HL-60 (cell line): ENCODE measurements around the gene KCNMA1.

Experiments
- DNase-seq, 2 experiments: peaks; one replicate each; pipeline ENCODE4 v3.0.0-alpha.2; 2010 to 2020; ENCODE audit warnings: low read depth in 1 of 2, low spot score in 1 of 2
- H3K27ac ChIP-seq: fragments of 250-450 bp; sonication (Bioruptor Pico); replicated peaks from 2 replicates; pipeline ENCODE4 v1.5.1; 2020; ENCODE audit warnings: mild to moderate bottlenecking, moderate library complexity
- H3K27me3 ChIP-seq: fragments of 250-450 bp; sonication (Bioruptor Pico); 2 replicates; pipeline ENCODE4 v1.5.1; 2021; ENCODE audit warnings: mild to moderate bottlenecking, moderate library complexity; ENCODE audit not compliant: insufficient read depth, poor library complexity, severe bottlenecking
- H3K4me3 ChIP-seq: replicated peaks from 2 replicates; pipeline ENCODE4 v1.5.1; 2011; ENCODE audit warnings: mild to moderate bottlenecking, control low read depth, low read length; ENCODE audit not compliant: insufficient read depth
- GABPA ChIP-seq: IDR thresholded peaks from 2 replicates; pipeline ENCODE4 v1.6.1; 2012; ENCODE audit warnings: low read depth
- POLR2AphosphoS5 ChIP-seq: IDR thresholded peaks from 2 replicates; pipeline ENCODE4 v1.6.1; 2012; ENCODE audit warnings: low read depth
- SPI1 ChIP-seq: IDR thresholded peaks from 2 replicates; pipeline ENCODE4 v1.6.1; 2012; ENCODE audit warnings: low read depth, mild to moderate bottlenecking, borderline replicate concordance
- TF ChIP-seq, protein P1 (sequence below): IDR thresholded peaks from 2 replicates; pipeline ENCODE4 v1.6.1; 2012; ENCODE audit warnings: low read depth; ENCODE audit not compliant: insufficient replicate concordance
- TF ChIP-seq, protein P2 (sequence below): IDR thresholded peaks from one replicate; pipeline ENCODE4 v1.5.1; 2011; ENCODE audit warnings: low read length, control low read depth, inconsistent platforms; ENCODE audit not compliant: insufficient read depth

Gene KCNMA1

DNA sequence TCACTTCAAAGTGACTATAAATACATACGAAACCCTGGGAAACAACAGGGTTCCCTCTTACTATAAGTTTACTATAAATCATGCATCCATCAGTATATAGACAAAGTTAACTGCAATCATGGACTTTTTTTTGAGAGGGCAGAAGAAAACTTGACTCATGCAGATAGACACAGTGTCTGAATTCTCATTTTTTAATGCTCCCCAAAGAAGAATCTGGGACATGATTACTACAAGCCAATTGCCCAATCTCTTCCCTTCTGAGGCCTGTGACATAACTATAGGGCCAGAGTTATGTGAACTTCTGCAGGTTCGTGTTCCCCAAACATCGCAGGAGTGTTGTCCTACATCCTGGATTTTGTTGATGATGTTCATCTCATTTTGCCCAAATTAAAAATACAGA is 376.5 kb downstream of the KCNMA1 start:
- TF ChIP-seq, protein P1, sequence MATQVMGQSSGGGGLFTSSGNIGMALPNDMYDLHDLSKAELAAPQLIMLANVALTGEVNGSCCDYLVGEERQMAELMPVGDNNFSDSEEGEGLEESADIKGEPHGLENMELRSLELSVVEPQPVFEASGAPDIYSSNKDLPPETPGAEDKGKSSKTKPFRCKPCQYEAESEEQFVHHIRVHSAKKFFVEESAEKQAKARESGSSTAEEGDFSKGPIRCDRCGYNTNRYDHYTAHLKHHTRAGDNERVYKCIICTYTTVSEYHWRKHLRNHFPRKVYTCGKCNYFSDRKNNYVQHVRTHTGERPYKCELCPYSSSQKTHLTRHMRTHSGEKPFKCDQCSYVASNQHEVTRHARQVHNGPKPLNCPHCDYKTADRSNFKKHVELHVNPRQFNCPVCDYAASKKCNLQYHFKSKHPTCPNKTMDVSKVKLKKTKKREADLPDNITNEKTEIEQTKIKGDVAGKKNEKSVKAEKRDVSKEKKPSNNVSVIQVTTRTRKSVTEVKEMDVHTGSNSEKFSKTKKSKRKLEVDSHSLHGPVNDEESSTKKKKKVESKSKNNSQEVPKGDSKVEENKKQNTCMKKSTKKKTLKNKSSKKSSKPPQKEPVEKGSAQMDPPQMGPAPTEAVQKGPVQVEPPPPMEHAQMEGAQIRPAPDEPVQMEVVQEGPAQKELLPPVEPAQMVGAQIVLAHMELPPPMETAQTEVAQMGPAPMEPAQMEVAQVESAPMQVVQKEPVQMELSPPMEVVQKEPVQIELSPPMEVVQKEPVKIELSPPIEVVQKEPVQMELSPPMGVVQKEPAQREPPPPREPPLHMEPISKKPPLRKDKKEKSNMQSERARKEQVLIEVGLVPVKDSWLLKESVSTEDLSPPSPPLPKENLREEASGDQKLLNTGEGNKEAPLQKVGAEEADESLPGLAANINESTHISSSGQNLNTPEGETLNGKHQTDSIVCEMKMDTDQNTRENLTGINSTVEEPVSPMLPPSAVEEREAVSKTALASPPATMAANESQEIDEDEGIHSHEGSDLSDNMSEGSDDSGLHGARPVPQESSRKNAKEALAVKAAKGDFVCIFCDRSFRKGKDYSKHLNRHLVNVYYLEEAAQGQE, result no peak
- TF ChIP-seq POLR2AphosphoS5 (no peak), GABPA (no peak), SPI1 (no peak)
- TF ChIP-seq, protein P2, sequence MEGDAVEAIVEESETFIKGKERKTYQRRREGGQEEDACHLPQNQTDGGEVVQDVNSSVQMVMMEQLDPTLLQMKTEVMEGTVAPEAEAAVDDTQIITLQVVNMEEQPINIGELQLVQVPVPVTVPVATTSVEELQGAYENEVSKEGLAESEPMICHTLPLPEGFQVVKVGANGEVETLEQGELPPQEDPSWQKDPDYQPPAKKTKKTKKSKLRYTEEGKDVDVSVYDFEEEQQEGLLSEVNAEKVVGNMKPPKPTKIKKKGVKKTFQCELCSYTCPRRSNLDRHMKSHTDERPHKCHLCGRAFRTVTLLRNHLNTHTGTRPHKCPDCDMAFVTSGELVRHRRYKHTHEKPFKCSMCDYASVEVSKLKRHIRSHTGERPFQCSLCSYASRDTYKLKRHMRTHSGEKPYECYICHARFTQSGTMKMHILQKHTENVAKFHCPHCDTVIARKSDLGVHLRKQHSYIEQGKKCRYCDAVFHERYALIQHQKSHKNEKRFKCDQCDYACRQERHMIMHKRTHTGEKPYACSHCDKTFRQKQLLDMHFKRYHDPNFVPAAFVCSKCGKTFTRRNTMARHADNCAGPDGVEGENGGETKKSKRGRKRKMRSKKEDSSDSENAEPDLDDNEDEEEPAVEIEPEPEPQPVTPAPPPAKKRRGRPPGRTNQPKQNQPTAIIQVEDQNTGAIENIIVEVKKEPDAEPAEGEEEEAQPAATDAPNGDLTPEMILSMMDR, result no peak
- H3K27me3 ChIP-seq, result peaks cover 5% of the 10 kb centered on the region
- H3K27ac ChIP-seq, result no peak overlapping the region
- no peak for DNase-seq
- H3K4me3 ChIP-seq, result no peak overlapping the region

DNA sequence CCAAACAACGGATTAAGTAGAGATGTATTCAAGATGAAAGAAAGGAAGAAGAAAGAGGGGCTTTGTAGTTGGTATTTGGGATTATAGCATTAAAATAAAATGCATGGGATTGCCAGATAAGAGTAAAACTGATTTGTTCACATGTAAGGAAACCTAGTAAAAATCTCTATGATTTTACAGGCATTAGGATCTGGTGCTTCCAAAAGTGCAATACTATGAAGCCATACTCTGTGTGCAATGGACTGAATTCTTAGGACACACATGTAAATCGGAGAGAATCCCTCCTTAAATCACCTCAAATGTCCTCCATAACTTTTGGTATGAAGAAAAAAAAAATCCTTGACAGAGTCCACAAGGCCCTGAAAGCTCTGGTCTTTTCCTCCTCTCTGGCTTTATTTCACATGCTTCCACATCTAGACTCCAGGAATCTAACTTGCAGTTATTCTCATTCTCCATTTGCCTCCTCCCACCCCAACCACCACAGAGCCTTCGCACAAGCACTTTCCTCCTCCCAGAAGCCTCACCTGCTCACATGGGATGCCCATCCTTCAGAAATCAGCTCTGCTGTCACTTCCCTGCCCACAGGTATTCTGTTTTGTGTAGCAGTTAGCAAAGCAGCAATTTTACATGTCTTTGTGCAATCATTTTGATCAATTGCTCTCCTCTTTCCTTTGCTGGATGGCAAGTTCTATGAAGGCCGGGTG is 378.3 kb downstream of the KCNMA1 start:
- Histone ChIP-seq H3K27ac (no peak overlapping the region), H3K4me3 (no peak overlapping the region), H3K27me3 (peaks cover 5% of the 10 kb centered on the region)
- TF ChIP-seq SPI1 (no peak), GABPA (no peak)
- TF ChIP-seq, protein P2, result no peak
- TF ChIP-seq, protein P1, result no peak
- no peak for DNase-seq

DNA sequence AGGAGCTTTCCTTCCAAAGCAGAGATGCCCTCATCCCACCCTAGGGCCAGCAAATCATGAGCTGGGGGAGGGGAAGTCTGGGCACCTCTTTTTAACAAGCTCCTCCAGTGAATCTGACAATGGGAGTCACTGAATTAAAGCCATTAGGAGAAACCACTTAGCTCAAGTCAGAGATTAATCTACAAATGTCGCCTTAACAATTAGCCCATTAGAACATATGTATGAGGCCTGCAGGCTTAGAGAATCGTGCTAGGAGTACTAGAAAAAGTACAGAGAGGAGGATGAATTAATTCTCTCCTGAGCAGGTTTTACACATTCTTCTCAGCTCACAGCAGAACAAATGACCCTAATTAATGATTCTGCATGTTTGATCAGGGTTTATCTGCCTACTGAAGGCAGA is 381.3 kb downstream of the KCNMA1 start:
- H3K27me3 ChIP-seq, result no peaks in the 10 kb centered on the region
- no peak for DNase-seq
- no peak overlapping the region for H3K27ac ChIP-seq
- TF ChIP-seq SPI1, result no peak
- TF ChIP-seq, protein P1, result no peak
- TF ChIP-seq, protein P2, result no peak
- TF ChIP-seq POLR2AphosphoS5, result no peak
- TF ChIP-seq GABPA, result no peak
- no peak overlapping the region for H3K4me3 ChIP-seq
